GM12801 (cell line): ENCODE data around the gene ECHDC3.

ENCODE experiments used
- TF ChIP-seq, protein P1 (sequence below): IDR thresholded peaks from one replicate; pipeline ENCODE4 v1.5.1; 2011; ENCODE audit warnings: control low read depth; ENCODE audit not compliant: insufficient read length; ENCODE audit errors: extremely low read depth

ECHDC3 gene

DNA sequence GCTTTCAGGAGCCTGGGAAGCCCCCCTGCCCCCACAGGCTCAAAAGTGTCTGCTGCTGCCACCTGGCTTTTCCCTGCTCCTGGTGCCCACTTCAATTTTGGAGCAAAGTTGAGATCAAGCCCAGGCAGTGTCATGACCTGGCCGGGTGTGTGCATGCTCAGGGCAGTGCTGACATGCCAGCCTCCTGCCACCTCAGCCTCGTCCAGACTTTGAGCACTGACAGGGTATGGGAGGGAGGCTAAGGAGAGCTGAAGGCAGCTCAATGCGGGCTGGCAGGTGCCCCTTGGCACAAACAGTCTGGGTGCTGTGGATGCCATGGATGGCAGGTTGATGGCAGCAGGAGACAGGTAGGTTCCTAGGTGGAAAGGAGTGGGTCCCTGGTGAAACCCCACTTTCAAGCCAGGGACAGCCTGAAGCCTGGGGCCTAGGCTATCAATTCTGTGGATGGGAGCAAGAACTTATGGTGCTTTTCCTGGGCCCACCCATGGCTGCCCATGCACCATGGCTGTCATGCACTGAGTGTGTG lies 12.3 kb upstream of the ECHDC3 start:
- TF ChIP-seq, protein P1, sequence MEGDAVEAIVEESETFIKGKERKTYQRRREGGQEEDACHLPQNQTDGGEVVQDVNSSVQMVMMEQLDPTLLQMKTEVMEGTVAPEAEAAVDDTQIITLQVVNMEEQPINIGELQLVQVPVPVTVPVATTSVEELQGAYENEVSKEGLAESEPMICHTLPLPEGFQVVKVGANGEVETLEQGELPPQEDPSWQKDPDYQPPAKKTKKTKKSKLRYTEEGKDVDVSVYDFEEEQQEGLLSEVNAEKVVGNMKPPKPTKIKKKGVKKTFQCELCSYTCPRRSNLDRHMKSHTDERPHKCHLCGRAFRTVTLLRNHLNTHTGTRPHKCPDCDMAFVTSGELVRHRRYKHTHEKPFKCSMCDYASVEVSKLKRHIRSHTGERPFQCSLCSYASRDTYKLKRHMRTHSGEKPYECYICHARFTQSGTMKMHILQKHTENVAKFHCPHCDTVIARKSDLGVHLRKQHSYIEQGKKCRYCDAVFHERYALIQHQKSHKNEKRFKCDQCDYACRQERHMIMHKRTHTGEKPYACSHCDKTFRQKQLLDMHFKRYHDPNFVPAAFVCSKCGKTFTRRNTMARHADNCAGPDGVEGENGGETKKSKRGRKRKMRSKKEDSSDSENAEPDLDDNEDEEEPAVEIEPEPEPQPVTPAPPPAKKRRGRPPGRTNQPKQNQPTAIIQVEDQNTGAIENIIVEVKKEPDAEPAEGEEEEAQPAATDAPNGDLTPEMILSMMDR: no peak

DNA sequence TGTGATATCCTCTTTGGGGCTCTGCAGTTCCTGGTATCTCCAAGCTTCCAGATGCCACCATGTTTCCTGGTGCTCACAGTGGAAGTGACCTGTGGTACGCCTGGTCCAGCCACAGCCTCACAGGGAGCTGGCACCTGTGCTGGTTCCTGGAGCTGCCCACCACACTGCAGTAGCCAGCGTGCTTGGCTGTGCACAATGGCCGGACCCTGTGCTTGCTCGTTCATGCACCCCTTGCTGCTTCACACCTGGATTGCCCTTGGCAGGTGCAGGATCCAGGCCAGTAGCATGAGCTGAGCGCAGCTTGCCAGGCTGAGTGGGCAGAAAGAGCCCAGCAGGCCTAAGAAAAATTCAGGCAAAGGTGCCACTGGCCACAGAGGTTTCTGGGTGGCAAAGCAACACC lies 11.4 kb upstream of the ECHDC3 start:
- TF ChIP-seq, protein P1: no peak

DNA sequence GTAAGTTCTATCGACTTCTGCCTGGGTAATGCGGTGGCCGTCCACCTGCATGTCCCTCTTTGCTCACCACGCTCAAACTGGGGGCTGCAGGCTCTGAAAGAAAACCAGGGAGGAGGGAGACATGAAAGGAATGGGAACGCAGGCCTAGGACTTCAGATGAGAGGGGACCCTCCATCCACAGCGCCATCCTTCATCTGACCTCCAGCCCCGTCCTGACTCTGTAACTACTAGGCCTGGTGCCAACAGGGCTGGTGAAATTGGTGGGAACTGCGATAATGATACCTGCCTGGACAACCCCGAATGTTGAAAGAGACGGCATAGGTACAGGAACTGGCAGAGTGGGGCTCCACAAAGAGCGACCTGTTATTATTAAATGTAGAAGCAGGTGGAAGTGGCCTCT lies 1.3 kb upstream of the ECHDC3 start:
- TF ChIP-seq, protein P1: no peak

DNA sequence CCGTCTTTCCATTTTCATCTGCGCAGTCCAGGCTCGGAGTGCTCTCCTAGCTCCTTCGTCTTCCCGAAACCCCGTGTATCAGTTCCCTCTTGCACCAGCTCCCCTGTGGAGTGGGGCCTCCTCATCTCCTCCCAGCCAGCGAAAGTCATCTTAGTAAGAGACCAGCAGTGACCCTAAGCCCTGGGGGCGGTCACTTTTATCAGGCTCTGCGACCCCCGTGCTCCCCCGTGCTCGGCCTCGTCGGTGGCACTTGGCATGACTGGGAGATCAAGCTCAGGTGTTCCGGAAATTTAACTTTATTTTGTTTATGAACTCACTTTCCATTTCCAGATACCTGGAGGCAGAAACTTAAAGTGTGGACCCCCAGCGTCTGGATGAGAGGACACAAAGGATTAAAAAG lies 574 bp upstream of the ECHDC3 start:
- TF ChIP-seq, protein P1: no peak

DNA sequence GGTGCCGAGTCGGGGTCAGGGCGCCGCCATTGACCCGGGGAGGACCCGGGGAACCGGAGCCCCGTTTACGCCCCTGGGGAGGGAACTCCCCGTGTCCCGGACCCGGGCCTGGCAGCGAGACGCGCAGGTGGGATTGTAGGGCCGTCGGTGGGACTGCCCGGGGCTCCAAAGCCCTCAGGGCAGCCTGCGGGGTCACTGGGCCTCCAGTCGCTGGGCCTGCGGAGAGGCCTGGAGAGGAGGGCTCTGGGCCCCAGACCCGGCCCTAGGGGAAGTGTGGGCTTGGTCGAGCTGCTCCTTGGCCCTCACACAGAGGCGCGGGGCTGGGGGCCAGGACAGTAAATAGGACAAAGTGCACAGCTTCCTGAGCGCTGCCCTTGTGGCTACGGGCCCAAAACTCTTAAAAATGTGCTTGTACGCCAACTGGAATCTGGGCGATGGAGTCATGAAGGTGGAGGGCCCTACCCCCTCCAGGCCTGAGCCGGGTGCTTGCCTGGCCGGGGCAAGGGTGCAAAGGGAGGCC lies 657 bp downstream of the ECHDC3 start:
- TF ChIP-seq, protein P1: no peak

DNA sequence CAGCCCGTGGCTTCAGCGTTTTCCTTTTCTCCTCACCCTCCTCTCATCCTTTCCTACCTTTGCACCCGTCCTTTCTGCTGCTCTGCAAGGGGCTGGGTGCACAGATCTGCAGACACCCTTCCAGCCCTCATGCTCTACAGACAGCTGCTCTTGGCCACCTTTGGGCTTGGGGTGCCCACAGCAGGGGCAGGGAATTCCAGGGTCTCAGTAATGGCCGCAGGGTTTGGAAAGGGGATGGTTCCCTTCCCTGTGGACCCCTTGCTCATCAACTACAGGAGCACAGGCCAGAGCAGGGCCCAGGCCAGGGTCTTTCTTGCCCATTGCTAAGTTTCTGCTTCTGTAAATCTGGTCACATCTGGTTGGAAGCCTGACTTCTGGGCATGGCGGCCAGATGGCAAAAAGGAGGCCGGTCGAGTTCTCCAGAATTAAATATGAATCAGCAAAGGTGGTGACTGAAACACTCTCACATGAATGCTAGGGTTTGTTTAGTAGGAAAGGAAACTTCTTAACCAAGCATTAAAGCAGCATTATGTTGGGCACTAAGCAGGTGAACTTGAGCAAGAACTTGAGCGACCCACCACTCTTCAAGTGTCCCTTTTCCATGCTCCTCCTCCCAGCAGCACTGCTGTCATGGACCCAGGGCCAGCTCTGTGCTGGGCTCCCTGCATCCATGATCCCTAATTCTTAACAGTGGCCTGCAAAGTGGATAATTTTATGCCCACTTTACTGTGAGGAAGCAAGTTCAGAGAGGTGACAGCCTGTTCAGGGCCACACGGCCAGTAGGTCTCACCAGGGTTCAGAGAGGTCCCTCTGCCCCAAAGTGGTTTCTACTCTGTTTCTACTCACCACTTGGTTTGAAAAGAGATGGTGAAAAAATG lies 1.5 kb downstream of the ECHDC3 start:
- TF ChIP-seq, protein P1: no peak

DNA sequence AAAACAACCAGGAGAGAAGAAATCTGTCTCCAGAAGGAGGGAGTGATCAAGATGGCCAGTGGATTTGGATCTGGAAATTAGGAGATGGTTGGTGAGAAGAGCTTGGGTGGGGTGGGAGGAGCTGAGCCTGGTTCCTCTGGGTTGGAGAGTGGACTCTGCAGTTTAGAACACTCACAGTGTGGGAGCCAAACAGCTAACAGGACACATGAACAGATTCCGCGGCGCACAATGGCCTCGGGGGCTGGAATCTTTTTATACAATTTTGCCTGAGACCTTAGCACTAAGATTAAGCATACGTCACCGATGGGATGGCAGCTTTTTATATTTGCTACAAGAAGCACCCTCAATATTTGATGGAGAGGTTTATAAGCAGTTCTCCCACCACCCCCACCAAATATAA lies 2.9 kb downstream of the ECHDC3 start:
- TF ChIP-seq, protein P1: no peak
